GM21390 (cell line): ENCODE results near the gene RASSF6.
"Not testable (repeated sequence)": the region's sequence is repeated elsewhere in the genome, so short reads cannot be mapped to it uniquely, and the experiment has no call there.

Experiments
- ATAC-seq: cut with Tn5 transposase; IDR thresholded peaks from one replicate; pipeline ENCODE4 v1.9.1; 2021; ENCODE audit not compliant: unreplicated experiment

The RASSF6 gene

GRCh38 chr4:73620115-73620792 is at the start of gene RASSF6:
Gene RASSF6, minus strand, starts transcription at chr4:73620436. Its CDS starts 8,641 bp downstream, at chr4:73611795.
- ATAC-seq: peak; percentile 94

GRCh38 chr4:73669410-73670183 is 49.4 kb upstream of the RASSF6 start:
- no peak for ATAC-seq

- no peak for ATAC-seq
Measured at GRCh38 chr4:73668782-73669201, 48.6 kb upstream of the RASSF6 start.

- not testable (repeated sequence) for ATAC-seq
Measured at GRCh38 chr4:73665924-73666323, 45.7 kb upstream of the RASSF6 start.

GRCh38 chr4:73664470-73664869 is 44.2 kb upstream of the RASSF6 start:
- ATAC-seq: no peak

GRCh38 chr4:73663576-73663975 is 43.3 kb upstream of the RASSF6 start:
- no peak for ATAC-seq

- peak; percentile 83 for ATAC-seq
Measured at GRCh38 chr4:73662709-73663546, 42.7 kb upstream of the RASSF6 start.

- ATAC-seq: no peak
Measured at GRCh38 chr4:73661646-73662119, 41.4 kb upstream of the RASSF6 start.

- no peak for ATAC-seq
Measured at GRCh38 chr4:73660808-73661207, 40.6 kb upstream of the RASSF6 start.

GRCh38 chr4:73653695-73654106 is 33.5 kb upstream of the RASSF6 start:
- ATAC-seq: peak; percentile 62

GRCh38 chr4:73650250-73650649 is 30.0 kb upstream of the RASSF6 start:
- ATAC-seq: no peak

- ATAC-seq: no peak
Measured at GRCh38 chr4:73648478-73648877, 28.2 kb upstream of the RASSF6 start.

GRCh38 chr4:73646117-73646516 is 25.9 kb upstream of the RASSF6 start:
- ATAC-seq: no peak

- no peak for ATAC-seq
Measured at GRCh38 chr4:73631565-73632226, 11.5 kb upstream of the RASSF6 start.

- ATAC-seq: not testable (repeated sequence)
Measured at GRCh38 chr4:73628834-73629233, 8.6 kb upstream of the RASSF6 start.

- no peak for ATAC-seq
Measured at GRCh38 chr4:73621357-73621756, 1.1 kb upstream of the RASSF6 start.

- ATAC-seq: no peak
Measured at GRCh38 chr4:73619346-73619745, 890 bp downstream of the RASSF6 start.

GRCh38 chr4:73617256-73617655 is 3.0 kb downstream of the RASSF6 start:
- ATAC-seq: no peak

GRCh38 chr4:73615613-73616012 is 4.6 kb downstream of the RASSF6 start:
- no peak for ATAC-seq

GRCh38 chr4:73614311-73614867 is 5.8 kb downstream of the RASSF6 start:
- ATAC-seq: no peak
